Measurements from ENCODE around the gene TRIM29. TPM values are rescaled to one million over a fixed set of nuclear protein-coding genes. Genes with fewer than 3 reads are reported as not detected.

The TRIM29 gene
- total RNA-seq, 1 donor from 2014 or later = not detected

- no peak for DNase-seq (ENCODE audit: low read depth)
Observed at GRCh38 chr11:120141113-120141767, 3.3 kb upstream of the TRIM29 start.

GRCh38 chr11:120139316-120140069 is 1.6 kb upstream of the TRIM29 start:
- DNase-seq (ENCODE audit: low read depth) = no peak

GRCh38 chr11:120137187-120137610 is 714 bp downstream of the TRIM29 start:
- no peak for DNase-seq (ENCODE audit: low read depth)

GRCh38 chr11:120136356-120136755 is 1.6 kb downstream of the TRIM29 start:
- no peak for DNase-seq (ENCODE audit: low read depth)

DNA sequence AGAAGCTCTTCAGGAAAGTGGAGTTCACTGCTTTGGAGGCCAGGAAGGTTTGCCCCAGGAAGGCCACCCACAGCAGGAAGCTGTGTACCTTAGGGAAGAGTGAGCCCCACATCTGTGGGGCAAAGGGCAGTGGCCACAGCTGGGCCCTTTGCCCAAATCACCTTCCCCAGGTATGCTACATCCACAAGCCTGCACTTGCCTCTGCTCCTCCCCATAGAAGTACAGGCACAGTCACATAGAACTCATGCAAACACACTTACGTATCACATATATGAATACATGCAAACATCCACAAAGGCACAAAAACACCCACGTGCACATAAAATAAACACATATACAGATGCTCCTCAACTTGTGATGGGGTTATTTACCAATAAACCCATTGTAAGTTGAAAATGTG is 2.1 kb downstream of the TRIM29 start:
- no peak for DNase-seq (ENCODE audit: low read depth)

GRCh38 chr11:120134931-120135228 is 3.0 kb downstream of the TRIM29 start:
- no peak for DNase-seq (ENCODE audit: low read depth)

DNA sequence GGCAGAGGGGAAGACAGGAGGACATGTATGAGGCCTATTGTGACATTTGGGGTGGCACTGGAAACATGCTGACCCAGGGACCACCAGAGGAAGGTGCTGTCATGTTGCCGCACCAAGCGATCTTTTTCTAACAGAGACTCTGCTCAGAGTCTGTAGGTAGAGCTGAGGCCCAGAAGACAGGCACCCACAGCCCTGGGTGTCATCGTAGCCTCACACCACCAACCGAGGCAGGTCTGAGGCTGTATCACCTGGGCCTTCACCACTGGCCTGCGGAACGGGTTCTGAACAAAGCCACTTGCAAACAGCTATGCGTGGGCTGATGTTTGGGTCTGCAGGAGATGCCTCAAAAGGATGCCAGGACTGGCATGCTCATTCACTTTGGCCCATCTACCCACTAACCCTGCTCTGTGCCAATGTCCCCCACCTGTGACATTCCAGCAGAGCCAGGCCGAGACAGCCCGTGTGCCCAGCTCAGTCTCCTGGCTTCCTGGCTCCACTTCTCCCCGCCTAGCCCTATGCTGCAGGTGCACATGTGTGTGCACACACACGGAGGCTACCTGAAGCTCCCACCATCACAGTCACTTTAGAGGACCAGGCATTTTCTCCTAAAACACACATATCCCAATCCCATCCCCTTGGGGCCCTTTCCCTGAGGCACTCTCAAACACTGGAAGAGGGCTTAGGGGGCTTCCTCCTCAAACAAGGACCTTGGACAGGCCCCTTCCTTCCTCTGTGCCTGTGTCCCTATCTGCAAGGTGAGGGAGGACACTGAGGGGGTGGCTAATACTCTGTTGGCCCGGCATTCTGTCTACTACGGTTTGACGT is 3.6 kb downstream of the TRIM29 start:
- no peak for DNase-seq (ENCODE audit: low read depth)

- no peak for DNase-seq (ENCODE audit: low read depth)
Observed at GRCh38 chr11:120133216-120134105, 4.5 kb downstream of the TRIM29 start.

DNA sequence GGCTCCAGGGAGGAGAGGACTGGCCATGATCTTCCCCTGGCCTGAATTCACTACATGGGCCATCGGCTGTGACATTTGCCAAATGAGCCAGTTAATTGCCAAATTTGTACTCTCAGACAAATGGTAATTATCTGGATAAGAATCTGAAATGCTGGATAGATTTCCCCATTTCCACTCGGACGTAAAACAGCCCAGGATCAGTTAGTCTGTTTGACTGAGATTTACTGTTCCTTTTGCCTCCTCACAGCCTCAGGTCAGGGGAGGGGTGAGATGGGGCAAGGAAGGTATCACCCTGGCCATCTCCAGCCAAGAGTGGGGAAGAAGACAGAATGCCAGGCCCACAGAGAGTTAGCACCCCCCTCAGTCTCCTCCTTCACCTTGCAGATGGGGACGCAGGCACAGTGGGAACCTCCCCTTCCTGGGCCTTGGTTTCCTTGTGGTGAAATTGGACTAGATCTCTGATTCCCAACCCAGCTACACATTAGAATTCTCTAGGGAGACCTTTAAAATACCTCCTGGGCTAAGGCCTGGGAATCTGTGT is 5.2 kb downstream of the TRIM29 start:
- no peak for DNase-seq (ENCODE audit: low read depth)

GRCh38 chr11:120131941-120132644 is 5.8 kb downstream of the TRIM29 start:
- no peak for DNase-seq (ENCODE audit: low read depth)

DNA sequence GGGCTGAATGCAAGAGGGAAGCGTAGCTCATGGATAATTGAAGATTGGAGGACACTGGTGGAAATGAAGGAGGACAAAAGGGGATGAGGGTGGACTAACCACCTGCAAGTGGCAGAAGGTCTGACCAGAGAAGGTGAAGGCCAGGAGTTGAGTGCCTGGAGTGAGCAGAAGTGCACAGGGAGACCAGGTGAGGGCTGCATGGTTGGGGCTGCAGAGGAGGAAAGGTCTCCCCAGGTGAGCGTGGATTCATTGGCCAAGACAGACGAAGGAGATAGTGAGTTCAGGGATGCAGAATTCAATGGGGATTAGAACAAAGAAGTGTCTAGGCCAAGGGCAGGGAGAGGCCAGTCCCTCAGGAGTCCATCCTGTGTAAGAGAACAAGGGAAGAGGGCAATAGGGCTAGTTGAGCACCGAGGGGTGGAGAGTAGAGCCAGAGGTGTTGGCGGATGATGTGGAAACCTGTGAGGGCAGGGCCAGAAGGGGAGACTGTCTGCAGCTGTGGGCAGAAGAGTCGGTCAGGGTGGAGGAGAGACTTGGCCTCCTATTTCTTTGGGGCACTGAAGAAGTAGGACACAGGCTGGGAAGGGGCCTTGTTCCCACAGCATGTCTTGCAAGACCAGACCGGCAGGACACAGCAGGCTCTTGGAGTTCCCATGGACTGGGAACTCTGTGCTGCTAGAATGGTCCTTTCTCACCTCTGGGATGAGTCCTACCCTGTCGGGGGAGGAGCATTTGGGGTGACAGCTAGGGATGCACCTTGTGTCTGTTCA is 6.7 kb downstream of the TRIM29 start:
- no peak for DNase-seq (ENCODE audit: low read depth)

DNA sequence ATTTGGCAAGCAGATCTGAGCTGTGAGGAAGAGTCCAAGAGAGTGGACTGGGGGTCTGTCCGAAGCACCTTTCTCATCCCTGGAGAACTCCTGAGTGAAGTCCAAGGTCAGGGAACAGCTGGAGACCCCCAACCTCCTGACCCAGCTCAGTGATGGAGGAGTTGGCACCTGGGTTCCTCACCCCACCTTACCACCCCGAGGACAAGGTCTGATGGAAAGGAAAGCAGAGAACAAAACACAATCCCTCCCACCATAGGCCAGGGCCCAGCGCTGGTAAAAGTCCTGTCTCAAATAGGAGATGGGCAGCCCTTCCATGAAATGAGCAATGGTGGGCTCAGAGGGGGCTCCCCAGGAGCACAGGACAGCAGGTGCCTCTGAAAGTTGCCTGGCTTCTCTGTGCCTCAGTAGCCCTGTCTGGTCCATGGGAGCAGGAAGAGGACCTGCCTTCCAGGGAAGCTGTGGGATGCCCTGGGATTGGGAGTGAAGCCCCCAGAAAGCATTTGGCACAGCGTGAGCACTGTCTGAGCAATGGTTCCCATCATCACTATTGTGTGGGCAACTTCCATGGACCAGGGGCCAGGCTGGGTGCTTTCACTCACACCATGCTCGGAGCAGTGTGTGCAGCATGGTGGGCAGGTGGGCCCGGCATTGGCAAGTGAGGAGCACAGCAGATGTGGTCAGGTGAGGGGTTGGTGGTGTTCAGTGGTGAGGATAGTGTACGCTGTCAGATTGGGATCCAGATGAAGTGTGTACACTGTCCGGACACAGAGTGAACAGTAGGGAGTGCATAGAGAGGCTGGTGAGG is 7.5 kb downstream of the TRIM29 start:
- no peak for DNase-seq (ENCODE audit: low read depth)

DNA sequence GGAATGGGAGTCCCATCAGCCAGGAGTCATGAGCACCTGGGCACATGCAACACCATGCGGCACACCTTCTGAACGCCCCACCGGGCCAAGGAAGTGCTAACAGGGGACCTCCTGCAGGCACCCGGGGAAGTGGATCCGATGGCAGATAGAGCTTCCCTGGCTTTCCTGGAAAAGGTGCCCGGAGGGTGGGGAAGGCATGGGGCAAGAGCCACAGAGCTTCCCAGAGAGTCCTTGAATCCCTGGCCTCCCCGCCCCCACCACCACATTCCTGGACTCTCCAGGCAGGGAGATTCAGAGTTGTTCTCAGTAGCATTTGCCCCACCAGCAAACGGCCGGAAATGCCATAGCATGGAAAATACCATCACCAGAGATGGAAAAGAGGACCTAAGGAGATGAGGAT is 8.3 kb downstream of the TRIM29 start:
- no peak for DNase-seq (ENCODE audit: low read depth)

DNA sequence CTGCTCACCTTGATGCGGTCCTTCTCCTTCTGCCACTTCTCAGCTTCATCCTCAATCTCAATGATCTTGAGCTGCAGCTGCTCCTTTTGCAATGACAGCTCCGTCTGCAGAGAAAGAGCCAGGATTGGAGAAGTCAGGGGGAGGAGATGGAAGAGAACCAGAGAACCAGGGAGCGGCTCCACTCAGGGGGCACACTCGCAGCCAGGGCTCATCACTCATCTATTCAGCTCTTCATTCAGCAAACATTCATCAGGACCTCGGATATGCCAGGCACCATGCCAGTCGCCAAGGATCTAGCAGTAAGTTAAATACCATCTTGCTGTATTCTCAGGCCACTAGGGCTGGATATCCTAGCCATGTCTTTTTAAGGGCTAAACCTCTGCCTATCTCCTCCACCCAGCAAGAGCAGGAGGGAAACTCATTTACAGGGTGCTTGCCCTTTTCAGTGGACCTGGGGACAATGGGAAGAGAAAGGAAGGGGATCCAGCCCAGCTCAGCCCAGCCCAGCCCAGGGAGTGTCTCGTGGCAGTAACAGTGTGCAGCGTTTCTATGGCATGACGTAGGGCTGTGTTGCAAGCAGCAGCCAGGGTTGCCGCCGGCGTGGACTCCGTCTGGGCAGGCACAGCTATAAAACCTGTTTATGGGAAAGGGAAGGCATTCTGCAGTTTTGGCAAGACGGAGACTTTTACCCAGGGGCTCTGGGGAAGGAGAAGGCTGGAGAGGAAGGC is 9.4 kb downstream of the TRIM29 start:
- DNase-seq (ENCODE audit: low read depth) = peak; percentile 13

DNA sequence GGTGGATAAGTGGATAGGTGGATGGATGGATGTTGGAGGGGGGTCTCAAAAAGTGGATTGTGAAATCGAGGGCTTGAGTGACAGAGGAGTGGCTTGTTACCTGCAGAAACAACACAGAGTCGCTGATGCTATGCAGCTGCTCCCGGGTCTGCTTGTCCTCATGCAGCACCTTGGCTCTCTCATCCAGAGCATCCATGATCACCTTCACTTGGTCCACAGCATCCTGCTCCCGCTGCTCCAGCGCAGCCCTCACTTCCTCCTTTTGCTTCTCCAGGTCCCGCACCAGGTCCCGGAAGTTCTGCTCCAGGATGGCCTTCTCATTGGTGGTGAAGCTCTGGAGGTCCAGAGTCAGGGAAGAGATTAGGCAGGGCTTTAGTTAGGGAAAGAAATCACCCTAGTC is 10.7 kb downstream of the TRIM29 start:
- DNase-seq (ENCODE audit: low read depth) = no peak

DNA sequence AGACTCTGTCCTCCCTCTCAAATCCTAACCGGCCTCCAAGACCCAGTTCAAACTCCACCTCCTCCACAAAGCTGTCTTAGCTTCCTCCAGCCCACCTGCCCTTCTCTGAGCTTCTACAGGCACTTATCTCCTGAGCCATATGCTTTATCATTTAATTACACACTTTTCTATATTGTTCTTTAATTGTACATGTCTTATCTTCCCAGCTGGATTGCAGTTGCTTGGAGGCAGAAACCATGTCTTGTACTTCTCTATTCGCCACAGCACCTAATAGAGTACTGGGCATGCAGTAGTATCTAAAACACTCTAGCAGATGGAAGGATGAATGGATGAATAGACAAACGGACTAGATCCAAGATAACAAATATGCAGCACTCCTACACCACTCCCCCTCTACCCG is 11.3 kb downstream of the TRIM29 start:
- DNase-seq (ENCODE audit: low read depth) = no peak

DNA sequence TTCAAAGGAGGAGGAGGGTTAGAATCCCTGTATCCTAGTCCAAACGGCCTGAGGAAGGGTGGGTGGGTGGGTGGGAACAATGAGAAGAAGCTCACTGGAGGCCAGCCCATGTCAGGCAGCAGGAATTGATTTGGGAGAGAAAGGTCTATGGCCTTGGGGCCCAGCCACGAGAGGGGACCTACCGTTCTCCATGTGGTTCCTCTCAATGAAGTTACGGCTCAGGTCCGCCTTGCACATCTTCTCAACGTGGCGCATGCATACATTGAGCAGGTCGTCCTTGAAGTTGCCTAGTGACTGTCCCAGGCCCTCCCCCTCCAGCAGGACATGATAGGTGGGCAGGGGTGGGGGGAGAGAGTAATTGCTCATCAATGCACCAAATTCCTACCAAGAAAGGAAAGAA is 12.4 kb downstream of the TRIM29 start:
- no peak for DNase-seq (ENCODE audit: low read depth)

- peak; percentile 68 for DNase-seq (ENCODE audit: low read depth)
Observed at GRCh38 chr11:120125024-120125423, 12.9 kb downstream of the TRIM29 start.

All from myocyte (in vitro differentiated cells).